ENCODE results near the gene TRAM2. TPM values are rescaled to one million over a fixed set of nuclear protein-coding genes. Genes with fewer than 3 reads are reported as not detected.

Gene TRAM2, protein sequence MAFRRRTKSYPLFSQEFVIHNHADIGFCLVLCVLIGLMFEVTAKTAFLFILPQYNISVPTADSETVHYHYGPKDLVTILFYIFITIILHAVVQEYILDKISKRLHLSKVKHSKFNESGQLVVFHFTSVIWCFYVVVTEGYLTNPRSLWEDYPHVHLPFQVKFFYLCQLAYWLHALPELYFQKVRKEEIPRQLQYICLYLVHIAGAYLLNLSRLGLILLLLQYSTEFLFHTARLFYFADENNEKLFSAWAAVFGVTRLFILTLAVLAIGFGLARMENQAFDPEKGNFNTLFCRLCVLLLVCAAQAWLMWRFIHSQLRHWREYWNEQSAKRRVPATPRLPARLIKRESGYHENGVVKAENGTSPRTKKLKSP
- total RNA-seq: 19.9 TPM

GRCh38 chr6:52577022-52577777, at the start of gene TRAM2:
Gene TRAM2, minus strand, starts transcription at chr6:52577060. Its CDS starts 145 bp downstream, at chr6:52576915.

Other genes starting within 250 kb of the TRAM2 start
- gene PAQR8, start 214.9 kb downstream of the TRAM2 start, total RNA-seq: 24.4 TPM
- 77.2 TPM for gene EFHC1, start 156.7 kb downstream of the TRAM2 start, total RNA-seq
- gene TMEM14A, start 94.1 kb upstream of the TRAM2 start, total RNA-seq: 38.4 TPM
- not detected for gene GSTA2, start 186.4 kb upstream of the TRAM2 start, total RNA-seq
- 2.0 TPM for gene GSTA1, start 226.8 kb upstream of the TRAM2 start, total RNA-seq